ENCODE data around the gene NSUN2. TPM values are rescaled to one million over a fixed set of nuclear protein-coding genes. Genes with fewer than 3 reads are reported as not detected.
"Not testable (repeated sequence)": the region's sequence is repeated elsewhere in the genome, so short reads cannot be mapped to it uniquely, and the experiment has no call there.

The NSUN2 gene
- polyA plus RNA-seq, 2 donors, result 24.5 to 44.4 TPM

- Histone ChIP-seq H3K4me3 (ENCODE audit: low read depth in 1 of 2, low read length in 2 of 2) (no peak overlapping the region), H3K4me1 (ENCODE audit: control insufficient read depth in 2 of 2, insufficient read depth in 2 of 2, low read length in 1 of 2) (peaks cover 0 to 2% of the 10 kb centered on the region in 2 donors), H3K27me3 (ENCODE audit: control insufficient read depth in 1 of 2, insufficient read depth in 2 of 2, low read length in 2 of 2) (no peaks in the 10 kb centered on the region), H3K9me3 (ENCODE audit: control insufficient read depth in 2 of 2, insufficient read depth in 1 of 2, low read depth in 1 of 2, low read length in 1 of 2) (no peaks in the 10 kb centered on the region), H3K36me3 (ENCODE audit: control insufficient read depth in 2 of 2, insufficient read depth in 2 of 2, low read length in 1 of 2) (peaks cover 3 to 5% of the 10 kb centered on the region in 2 donors), H3K27ac (ENCODE audit: low read depth in 2 of 2, low read length in 1 of 2) (no peak overlapping the region)
- WGBS, 2 donors, result 74 to 76% methylated on average over 10 of the region's 10 CpGs
These were observed 16.3 kb upstream of the NSUN2 start for GRCh38 chr5:6649186-6649585.

GRCh38 chr5:6645571-6646362 is 12.9 kb upstream of the NSUN2 start:
- not testable (repeated sequence) for H3K27ac ChIP-seq (ENCODE audit: low read depth in 2 of 2, low read length in 1 of 2); H3K4me1 ChIP-seq (ENCODE audit: control insufficient read depth in 2 of 2, insufficient read depth in 2 of 2, low read length in 1 of 2); H3K9me3 ChIP-seq (ENCODE audit: control insufficient read depth in 2 of 2, insufficient read depth in 1 of 2, low read depth in 1 of 2, low read length in 1 of 2); H3K36me3 ChIP-seq (ENCODE audit: control insufficient read depth in 2 of 2, insufficient read depth in 2 of 2, low read length in 1 of 2); H3K27me3 ChIP-seq (ENCODE audit: control insufficient read depth in 1 of 2, insufficient read depth in 2 of 2, low read length in 2 of 2); H3K4me3 ChIP-seq (ENCODE audit: low read depth in 1 of 2, low read length in 2 of 2)
- WGBS, 2 donors, result 94 to 95% methylated on average over 11 of the region's 11 CpGs

GRCh38 chr5:6644794-6645241 is 12.0 kb upstream of the NSUN2 start:
- Histone ChIP-seq H3K36me3 (ENCODE audit: control insufficient read depth in 2 of 2, insufficient read depth in 2 of 2, low read length in 1 of 2) (peaks cover 0 to 9% of the 10 kb centered on the region in 2 donors), H3K4me3 (ENCODE audit: low read depth in 1 of 2, low read length in 2 of 2) (no peak overlapping the region), H3K4me1 (ENCODE audit: control insufficient read depth in 2 of 2, insufficient read depth in 2 of 2, low read length in 1 of 2) (peaks cover 0 to 2% of the 10 kb centered on the region in 2 donors), H3K9me3 (ENCODE audit: control insufficient read depth in 2 of 2, insufficient read depth in 1 of 2, low read depth in 1 of 2, low read length in 1 of 2) (no peaks in the 10 kb centered on the region), H3K27me3 (ENCODE audit: control insufficient read depth in 1 of 2, insufficient read depth in 2 of 2, low read length in 2 of 2) (no peaks in the 10 kb centered on the region), H3K27ac (ENCODE audit: low read depth in 2 of 2, low read length in 1 of 2) (no peak overlapping the region)
- 85 to 89% methylated on average over 6 of the region's 6 CpGs for WGBS, 2 donors

- H3K27me3 ChIP-seq (ENCODE audit: control insufficient read depth in 1 of 2, insufficient read depth in 2 of 2, low read length in 2 of 2), result no peaks in the 10 kb centered on the region
- WGBS, 2 donors, result 87 to 91% methylated on average over 1 of the region's 1 CpG
- peaks cover 0 to under 1% of the 10 kb centered on the region in 2 donors for H3K4me1 ChIP-seq (ENCODE audit: control insufficient read depth in 2 of 2, insufficient read depth in 2 of 2, low read length in 1 of 2)
- H3K9me3 ChIP-seq (ENCODE audit: control insufficient read depth in 2 of 2, insufficient read depth in 1 of 2, low read depth in 1 of 2, low read length in 1 of 2), result no peaks in the 10 kb centered on the region
- peaks cover 0 to 9% of the 10 kb centered on the region in 2 donors for H3K36me3 ChIP-seq (ENCODE audit: control insufficient read depth in 2 of 2, insufficient read depth in 2 of 2, low read length in 1 of 2)
- no peak overlapping the region for H3K27ac ChIP-seq (ENCODE audit: low read depth in 2 of 2, low read length in 1 of 2)
- H3K4me3 ChIP-seq (ENCODE audit: low read depth in 1 of 2, low read length in 2 of 2), result no peak overlapping the region
These were observed 9.8 kb upstream of the NSUN2 start for GRCh38 chr5:6642655-6643054.

GRCh38 chr5:6638236-6638635 is 5.4 kb upstream of the NSUN2 start:
- H3K4me1 ChIP-seq (ENCODE audit: control insufficient read depth in 2 of 2, insufficient read depth in 2 of 2, low read length in 1 of 2), result peaks cover 4 to 14% of the 10 kb centered on the region in 2 donors
- no peaks in the 10 kb centered on the region for H3K27me3 ChIP-seq (ENCODE audit: control insufficient read depth in 1 of 2, insufficient read depth in 2 of 2, low read length in 2 of 2)
- no peak overlapping the region for H3K4me3 ChIP-seq (ENCODE audit: low read depth in 1 of 2, low read length in 2 of 2)
- 45 to 71% methylated on average over 4 of the region's 4 CpGs for WGBS, 2 donors
- peaks cover 0 to 6% of the 10 kb centered on the region in 2 donors for H3K36me3 ChIP-seq (ENCODE audit: control insufficient read depth in 2 of 2, insufficient read depth in 2 of 2, low read length in 1 of 2)
- peak overlapping the region; percentile 80 to 93 for H3K27ac ChIP-seq (ENCODE audit: low read depth in 2 of 2, low read length in 1 of 2)
- no peaks in the 10 kb centered on the region for H3K9me3 ChIP-seq (ENCODE audit: control insufficient read depth in 2 of 2, insufficient read depth in 1 of 2, low read depth in 1 of 2, low read length in 1 of 2)

- peaks cover 4 to 14% of the 10 kb centered on the region in 2 donors for H3K4me1 ChIP-seq (ENCODE audit: control insufficient read depth in 2 of 2, insufficient read depth in 2 of 2, low read length in 1 of 2)
- peak overlapping the region; percentile 80 to 93 for H3K27ac ChIP-seq (ENCODE audit: low read depth in 2 of 2, low read length in 1 of 2)
- no peaks in the 10 kb centered on the region for H3K27me3 ChIP-seq (ENCODE audit: control insufficient read depth in 1 of 2, insufficient read depth in 2 of 2, low read length in 2 of 2)
- 66 to 77% methylated on average over 6 of the region's 6 CpGs for WGBS, 2 donors
- H3K9me3 ChIP-seq (ENCODE audit: control insufficient read depth in 2 of 2, insufficient read depth in 1 of 2, low read depth in 1 of 2, low read length in 1 of 2), result no peaks in the 10 kb centered on the region
- peaks cover 0 to 6% of the 10 kb centered on the region in 2 donors for H3K36me3 ChIP-seq (ENCODE audit: control insufficient read depth in 2 of 2, insufficient read depth in 2 of 2, low read length in 1 of 2)
- no peak overlapping the region for H3K4me3 ChIP-seq (ENCODE audit: low read depth in 1 of 2, low read length in 2 of 2)
These were observed 4.7 kb upstream of the NSUN2 start for GRCh38 chr5:6637590-6637989.

GRCh38 chr5:6637022-6637421 is 4.2 kb upstream of the NSUN2 start:
- Histone ChIP-seq H3K27me3 (ENCODE audit: control insufficient read depth in 1 of 2, insufficient read depth in 2 of 2, low read length in 2 of 2) (no peaks in the 10 kb centered on the region), H3K36me3 (ENCODE audit: control insufficient read depth in 2 of 2, insufficient read depth in 2 of 2, low read length in 1 of 2) (peaks cover 0 to 6% of the 10 kb centered on the region in 2 donors), H3K9me3 (ENCODE audit: control insufficient read depth in 2 of 2, insufficient read depth in 1 of 2, low read depth in 1 of 2, low read length in 1 of 2) (no peaks in the 10 kb centered on the region), H3K27ac (ENCODE audit: low read depth in 2 of 2, low read length in 1 of 2) (peak overlapping the region; percentile 80 to 93), H3K4me3 (ENCODE audit: low read depth in 1 of 2, low read length in 2 of 2) (no peak overlapping the region), H3K4me1 (ENCODE audit: control insufficient read depth in 2 of 2, insufficient read depth in 2 of 2, low read length in 1 of 2) (peaks cover 4 to 14% of the 10 kb centered on the region in 2 donors)
- WGBS, 2 donors, result 73 to 84% methylated on average over 10 of the region's 10 CpGs

GRCh38 chr5:6636293-6636692 is 3.4 kb upstream of the NSUN2 start:
- H3K9me3 ChIP-seq (ENCODE audit: control insufficient read depth in 2 of 2, insufficient read depth in 1 of 2, low read depth in 1 of 2, low read length in 1 of 2), result no peaks in the 10 kb centered on the region
- no peak overlapping the region for H3K4me3 ChIP-seq (ENCODE audit: low read depth in 1 of 2, low read length in 2 of 2)
- peak overlapping the region; percentile 80 to 93 for H3K27ac ChIP-seq (ENCODE audit: low read depth in 2 of 2, low read length in 1 of 2)
- peaks cover 1 to 2% of the 10 kb centered on the region in 2 donors for H3K36me3 ChIP-seq (ENCODE audit: control insufficient read depth in 2 of 2, insufficient read depth in 2 of 2, low read length in 1 of 2)
- WGBS, 2 donors, result 34 to 60% methylated on average over 5 of the region's 5 CpGs
- no peaks in the 10 kb centered on the region for H3K27me3 ChIP-seq (ENCODE audit: control insufficient read depth in 1 of 2, insufficient read depth in 2 of 2, low read length in 2 of 2)
- H3K4me1 ChIP-seq (ENCODE audit: control insufficient read depth in 2 of 2, insufficient read depth in 2 of 2, low read length in 1 of 2), result peaks cover 4 to 14% of the 10 kb centered on the region in 2 donors

GRCh38 chr5:6634788-6635430 is 2.1 kb upstream of the NSUN2 start:
- H3K4me1 ChIP-seq (ENCODE audit: control insufficient read depth in 2 of 2, insufficient read depth in 2 of 2, low read length in 1 of 2), result peaks cover 4 to 14% of the 10 kb centered on the region in 2 donors
- H3K36me3 ChIP-seq (ENCODE audit: control insufficient read depth in 2 of 2, insufficient read depth in 2 of 2, low read length in 1 of 2), result peaks cover 0 to 4% of the 10 kb centered on the region in 2 donors
- no peaks in the 10 kb centered on the region for H3K9me3 ChIP-seq (ENCODE audit: control insufficient read depth in 2 of 2, insufficient read depth in 1 of 2, low read depth in 1 of 2, low read length in 1 of 2)
- peak overlapping the region in 1 of 2 donors; percentile 96 for H3K4me3 ChIP-seq (ENCODE audit: low read depth in 1 of 2, low read length in 2 of 2)
- no peaks in the 10 kb centered on the region for H3K27me3 ChIP-seq (ENCODE audit: control insufficient read depth in 1 of 2, insufficient read depth in 2 of 2, low read length in 2 of 2)
- 39 to 49% methylated on average over 5 of the region's 5 CpGs for WGBS, 2 donors
- H3K27ac ChIP-seq (ENCODE audit: low read depth in 2 of 2, low read length in 1 of 2), result peak overlapping the region; percentile 81 to 93

Measured in esophagus (tissue), 2 donors.